ENCODE measurements around the gene MTRF1.

Gene MTRF1

GRCh38 chr13:41193919-41194824, 69.2 kb downstream of the MTRF1 start, which contains the start of gene KBTBD7 (continued):
- TF ChIP-seq, protein P1, sequence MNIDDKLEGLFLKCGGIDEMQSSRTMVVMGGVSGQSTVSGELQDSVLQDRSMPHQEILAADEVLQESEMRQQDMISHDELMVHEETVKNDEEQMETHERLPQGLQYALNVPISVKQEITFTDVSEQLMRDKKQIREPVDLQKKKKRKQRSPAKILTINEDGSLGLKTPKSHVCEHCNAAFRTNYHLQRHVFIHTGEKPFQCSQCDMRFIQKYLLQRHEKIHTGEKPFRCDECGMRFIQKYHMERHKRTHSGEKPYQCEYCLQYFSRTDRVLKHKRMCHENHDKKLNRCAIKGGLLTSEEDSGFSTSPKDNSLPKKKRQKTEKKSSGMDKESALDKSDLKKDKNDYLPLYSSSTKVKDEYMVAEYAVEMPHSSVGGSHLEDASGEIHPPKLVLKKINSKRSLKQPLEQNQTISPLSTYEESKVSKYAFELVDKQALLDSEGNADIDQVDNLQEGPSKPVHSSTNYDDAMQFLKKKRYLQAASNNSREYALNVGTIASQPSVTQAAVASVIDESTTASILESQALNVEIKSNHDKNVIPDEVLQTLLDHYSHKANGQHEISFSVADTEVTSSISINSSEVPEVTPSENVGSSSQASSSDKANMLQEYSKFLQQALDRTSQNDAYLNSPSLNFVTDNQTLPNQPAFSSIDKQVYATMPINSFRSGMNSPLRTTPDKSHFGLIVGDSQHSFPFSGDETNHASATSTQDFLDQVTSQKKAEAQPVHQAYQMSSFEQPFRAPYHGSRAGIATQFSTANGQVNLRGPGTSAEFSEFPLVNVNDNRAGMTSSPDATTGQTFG (tag by site-specific recombination; IDR thresholded peaks at IDR 0.05; ENCODE audit: borderline replicate concordance): no peak
- TF ChIP-seq ZNF624 (tag by site-specific recombination; IDR thresholded peaks at IDR 0.05) (no peak), ZNF670 (tag by site-specific recombination; IDR thresholded peaks at IDR 0.05; ENCODE audit: low read depth) (no peak), ZNF544 (tag by site-specific recombination; IDR thresholded peaks at IDR 0.05) (no peak), ZNF138 (tag by site-specific recombination; IDR thresholded peaks at IDR 0.05; ENCODE audit: borderline replicate concordance) (no peak), ZNF2 (tag by site-specific recombination; IDR thresholded peaks at IDR 0.05) (peak; percentile 70; the same call in 1 of the 2 replicates), SALL2 (tag by site-specific recombination; IDR thresholded peaks at IDR 0.05; ENCODE audit: borderline replicate concordance) (no peak), ZNF146 (tag by site-specific recombination; IDR thresholded peaks at IDR 0.05) (peak; percentile 27; the same call in 1 of the 2 replicates), ZNF701 (tag by site-specific recombination; IDR thresholded peaks at IDR 0.05) (no peak), ATF2 (tag by site-specific recombination; IDR thresholded peaks at IDR 0.05; ENCODE audit: low read depth) (no peak), REPIN1 (tag by site-specific recombination; IDR thresholded peaks at IDR 0.05; ENCODE audit: low read depth) (no peak), ZNF324 (tag by site-specific recombination; IDR thresholded peaks at IDR 0.05) (peak; percentile 88; the same call in 1 of the 2 replicates), ZIC2 (tag by site-specific recombination; IDR thresholded peaks at IDR 0.05) (peak; percentile 77), HOXD13 (CRISPR knock-in tag; IDR thresholded peaks at IDR 0.05; ENCODE audit: borderline replicate concordance) (no peak), TCF7L2 (IDR thresholded peaks at IDR 0.05; ENCODE audit: borderline replicate concordance, low read depth, low read length) (no peak), SP7 (tag by site-specific recombination; IDR thresholded peaks at IDR 0.05) (peak; percentile 90), FEZF1 (tag by site-specific recombination; IDR thresholded peaks at IDR 0.05) (peak; percentile 64; the same call in 1 of the 2 replicates), ZNF23 (tag by site-specific recombination; IDR thresholded peaks at IDR 0.05; ENCODE audit: borderline replicate concordance) (no peak), KLF8 (tag by site-specific recombination; IDR thresholded peaks at IDR 0.05) (peak; percentile 69), ZNF518A (tag by site-specific recombination; conservative IDR thresholded peaks at IDR 0.05; ENCODE audit: low read depth) (peak; percentile 63), ZNF558 (tag by site-specific recombination; IDR thresholded peaks at IDR 0.05) (peak; percentile 18; the same call in 1 of the 2 replicates), ZNF473 (tag by site-specific recombination; IDR thresholded peaks at IDR 0.05) (no peak), ZFP69B (tag by site-specific recombination; IDR thresholded peaks at IDR 0.05) (peak; percentile 80), ZNF211 (tag by site-specific recombination; IDR thresholded peaks at IDR 0.05; ENCODE audit: low read depth) (no peak), ZXDB (tag by site-specific recombination; IDR thresholded peaks at IDR 0.05) (peak; percentile 78), ZBTB48 (tag by site-specific recombination; IDR thresholded peaks at IDR 0.05) (no peak), ZSCAN16 (tag by site-specific recombination; IDR thresholded peaks at IDR 0.05) (no peak)
- TF ChIP-seq, protein P2, sequence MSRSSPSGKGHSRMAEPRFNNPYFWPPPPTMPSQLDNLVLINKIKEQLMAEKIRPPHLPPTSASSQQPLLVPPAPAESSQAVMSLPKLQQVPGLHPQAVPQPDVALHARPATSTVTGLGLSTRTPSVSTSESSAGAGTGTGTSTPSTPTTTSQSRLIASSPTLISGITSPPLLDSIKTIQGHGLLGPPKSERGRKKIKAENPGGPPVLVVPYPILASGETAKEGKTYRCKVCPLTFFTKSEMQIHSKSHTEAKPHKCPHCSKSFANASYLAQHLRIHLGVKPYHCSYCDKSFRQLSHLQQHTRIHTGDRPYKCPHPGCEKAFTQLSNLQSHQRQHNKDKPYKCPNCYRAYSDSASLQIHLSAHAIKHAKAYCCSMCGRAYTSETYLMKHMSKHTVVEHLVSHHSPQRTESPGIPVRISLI (tag by site-specific recombination; IDR thresholded peaks at IDR 0.05): no peak

Measured in HEK293 (cell line).